ENCODE measurements around the gene GAL3ST1. TPM values are rescaled to one million over a fixed set of nuclear protein-coding genes. Genes with fewer than 3 reads are reported as not detected.

Gene GAL3ST1
- total RNA-seq, 1 experiment from 2014 or later: 2.1 TPM

- peak overlapping the region; percentile 72 for H2AFZ ChIP-seq (ENCODE audit: low read depth, low read length, poor library complexity, severe bottlenecking)
Measured at GRCh38 chr22:30605449-30606110, 31.1 kb upstream of the GAL3ST1 start.

More at GRCh38 chr22:30605449-30606110, 31.1 kb upstream of the GAL3ST1 start:
- Histone ChIP-seq H3K9ac (ENCODE audit: low read length) (peak overlapping the region; percentile 4; the same call in 1 of the 2 replicates), H3K4me3 (replicated peaks in 1 of 2; ENCODE audit: low read depth in 1 of 2, low read length in 2 of 2) (peak overlapping the region; percentile 51 to 68), H3K4me2 (ENCODE audit: low read length) (peak overlapping the region; percentile 98), H4K20me1 (ENCODE audit: insufficient read depth) (no peaks in the 10 kb centered on the region), H3K4me1 (ENCODE audit: control insufficient read depth in 1 of 2, insufficient read depth in 2 of 2, low read length in 2 of 2) (peaks cover 22 to 49% of the 10 kb centered on the region in 2 experiments), H3K9me2 (ENCODE audit: insufficient read depth) (no peaks in the 10 kb centered on the region), H3K27ac (ENCODE audit: low read depth, low read length) (no peak overlapping the region), H3K36me3 (ENCODE audit: control insufficient read depth in 1 of 2, insufficient read depth in 2 of 2, low read length in 2 of 2) (no peaks in the 10 kb centered on the region), H3K79me2 (ENCODE audit: insufficient read depth, low read length) (no peaks in the 10 kb centered on the region), H3K9me3 (ENCODE audit: control insufficient read depth in 1 of 2, insufficient read depth in 1 of 2, low read depth in 1 of 2, low read length in 2 of 2) (no peaks in the 10 kb centered on the region), H3K27me3 (ENCODE audit: insufficient read depth, low read length) (no peaks in the 10 kb centered on the region)
- TF ChIP-seq RAD21 (IDR thresholded peaks at IDR 0.05; ENCODE audit: low read depth) (peak; percentile 41), CBX3 (IDR thresholded peaks at IDR 0.05; ENCODE audit: low read depth) (0 out of 2 replicates have a peak, but pooled peaks have one; percentile 46), CEBPB (IDR thresholded peaks at IDR 0.05; ENCODE audit: low read depth) (no peak), MAX (IDR thresholded peaks at IDR 0.05) (peak; percentile 63; the same call in 1 of the 2 replicates), CTCF (IDR thresholded peaks at IDR 0.05 in 2 of 3, conservative IDR thresholded peaks at IDR 0.05 in 1 of 3; ENCODE audit: borderline replicate concordance in 1 of 3, insufficient read depth in 1 of 3, low read depth in 2 of 3, low read length in 2 of 3) (peak; percentile 62 to 89 (median 84); a peak in 5 of 6 replicates)
- intact Hi-C loops (cut with micrococcal nuclease): loop anchor here (10.0 kb wide), 1 partner anchor 149 kb away; no protein-coding TSS in a partner anchor
- ATAC-seq (peak; percentile 65), DNase-seq (ENCODE audit: low read depth, low spot score) (peak; percentile 52)
- ChIA-PET POLR2A (no interaction called here), CTCF (interaction anchor here (1.1 to 2.3 kb wide), 7 partner anchors 8 to 161 kb away, joined by 3 to 10 read pairs (median 5); no protein-coding TSS in a partner anchor), RAD21 (ENCODE audit: low non-redundant PET in 1 of 2, low total read pairs in 2 of 2, uncharacterized antibody in 2 of 2, unreplicated experiment in 2 of 2) (interaction anchor here in 1 of 2 experiments (1.2 kb wide), 1 partner anchor 150 kb away, joined by 5 read pairs; no protein-coding TSS in a partner anchor)
- BruUV-seq (replicated peaks): no TSS peak
